SU-DHL-6 (cell line): ENCODE results near the gene APC2.

Source experiments
- H2AFZ ChIP-seq: fragments of 200-600 bp; sonication (generic); 2 replicates; pipeline ENCODE4 v1.6.1; 2014; ENCODE audit warnings: low read depth, mild to moderate bottlenecking, moderate library complexity, mixed read lengths, antibody characterized with exemption, low read length; ENCODE audit not compliant: severe bottlenecking
- H3F3A ChIP-seq: fragments of 200-600 bp; shearing (Covaris generic); 2 replicates; pipeline ENCODE4 v1.6.0; 2016; ENCODE audit warnings: antibody characterized with exemption, mild to moderate bottlenecking; ENCODE audit not compliant: insufficient read depth
- H3K27ac ChIP-seq: fragments of 200-600 bp; sonication (generic); 2 replicates; pipeline ENCODE4 v1.5.1; 2016; ENCODE audit warnings: low read depth, mild to moderate bottlenecking, low read length, moderate library complexity, mixed read lengths
- H3K27me3 ChIP-seq: fragments of 200-600 bp; sonication (generic), shearing (Covaris generic); 2 replicates; pipeline ENCODE4 v1.6.0; 2014; ENCODE audit warnings: mild to moderate bottlenecking, low read length
- H3K36me3 ChIP-seq: fragments of 200-600 bp; sonication (generic); 2 replicates; pipeline ENCODE4 v1.6.1; 2014; ENCODE audit warnings: mild to moderate bottlenecking, low read length, mixed read lengths
- H3K4me2 ChIP-seq: fragments of 300-600, 200-600 bp; shearing (Covaris generic), sonication (generic); 2 replicates; pipeline ENCODE4 v1.6.0; 2014; ENCODE audit warnings: low read length, low read depth, mild to moderate bottlenecking; ENCODE audit not compliant: poor library complexity, severe bottlenecking
- H3K4me3 ChIP-seq: fragments of 200-600 bp; sonication (generic); 2 replicates; pipeline ENCODE4 v1.5.1; 2014; ENCODE audit warnings: antibody characterized with exemption, low read length, mild to moderate bottlenecking, mixed read lengths; ENCODE audit not compliant: insufficient read depth, poor library complexity, severe bottlenecking
- H3K79me2 ChIP-seq: fragments of 200-600 bp; sonication (generic); 2 replicates; pipeline ENCODE4 v1.6.1; 2014; ENCODE audit warnings: mild to moderate bottlenecking, low read length, moderate library complexity; ENCODE audit not compliant: insufficient read depth
- H3K9ac ChIP-seq: fragments of 200-600 bp; sonication (generic); 2 replicates; pipeline ENCODE4 v1.7.0; 2014; ENCODE audit warnings: mild to moderate bottlenecking, low read length
- H3K9me2 ChIP-seq: fragments of 200-600 bp; sonication (generic); replicated peaks from 2 replicates; pipeline ENCODE4 v1.6.1; 2014; ENCODE audit warnings: low read length; ENCODE audit not compliant: insufficient read depth
- H3K9me3 ChIP-seq: fragments of 200-600 bp; sonication (generic); 2 replicates; pipeline ENCODE4 v1.6.1; 2014; ENCODE audit warnings: low read length, mixed read lengths; ENCODE audit not compliant: insufficient read depth
- H4K20me1 ChIP-seq: fragments of 200-600 bp; sonication (generic); 2 replicates; pipeline ENCODE4 v1.6.1; 2014; ENCODE audit warnings: low read depth, mild to moderate bottlenecking, antibody characterized with exemption, low read length, moderate library complexity, mixed read lengths
- EZH2phosphoT487 ChIP-seq: fragments of 200-600 bp; sonication (generic), shearing (Covaris generic); conservative IDR thresholded peaks from 2 replicates; pipeline ENCODE4 v1.6.1; 2018; ENCODE audit warnings: mild to moderate bottlenecking, antibody characterized with exemption, low read length, moderate library complexity, mixed read lengths
- TF ChIP-seq, protein P1 (sequence below): fragments of 200-600 bp; sonication (generic); IDR thresholded peaks from one replicate; pipeline ENCODE4 v1.5.1; 2017; ENCODE audit warnings: antibody characterized with exemption, mild to moderate bottlenecking, low read length, moderate library complexity; ENCODE audit not compliant: insufficient read depth, poor library complexity, severe bottlenecking

APC2 gene

DNA sequence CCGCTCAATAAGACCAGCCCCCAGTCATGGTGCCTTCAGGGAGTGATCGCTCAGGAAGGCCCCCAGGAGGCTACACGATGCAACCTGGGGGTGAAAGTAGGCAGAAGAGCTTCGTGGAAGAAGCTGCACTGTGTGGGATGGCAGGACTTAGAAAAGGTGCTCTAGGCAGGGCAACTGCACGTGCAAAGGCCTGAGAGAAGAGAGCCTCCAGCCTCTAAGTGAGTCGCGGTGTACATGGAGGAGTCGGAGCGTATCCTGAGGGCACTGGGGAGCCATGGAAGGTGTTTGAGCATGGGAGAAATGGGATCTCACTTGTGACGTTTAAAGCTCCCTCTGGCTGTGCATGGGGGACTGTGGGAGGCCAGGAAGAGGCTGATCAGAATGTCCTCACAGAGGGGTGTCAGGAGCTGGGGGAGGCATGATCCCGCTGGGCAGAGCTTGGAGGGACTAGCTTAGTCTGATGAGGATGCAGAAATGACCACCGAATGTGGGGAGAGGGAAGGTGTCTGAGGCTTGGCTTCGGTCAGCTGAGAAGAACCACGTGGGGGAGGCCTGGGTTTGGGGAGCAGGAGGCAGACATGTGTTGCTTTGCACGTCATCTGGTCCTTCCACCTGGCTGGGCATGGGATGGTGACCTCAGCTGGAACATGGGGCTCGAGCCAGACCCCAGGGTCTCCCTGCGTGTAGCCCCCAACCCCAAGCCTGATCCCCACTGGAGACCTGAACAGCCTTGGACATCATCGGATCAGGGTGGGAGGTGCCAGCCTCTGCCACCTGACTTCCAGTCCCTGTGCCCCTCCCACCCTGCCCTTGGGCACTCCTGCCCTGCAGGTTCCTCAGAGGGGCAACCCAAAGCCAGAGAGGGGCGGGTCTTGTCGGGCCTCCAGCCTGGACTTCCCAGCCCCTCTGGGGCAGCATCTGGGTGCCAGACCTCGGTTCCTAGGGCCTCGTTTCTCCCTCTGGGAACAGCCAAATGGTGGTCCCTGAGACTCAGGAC, 1.1 kb downstream of the APC2 start:
- Histone ChIP-seq H4K20me1 (no peaks in the 10 kb centered on the region), H3K4me3 (no peak overlapping the region), H3K27me3 (no peaks in the 10 kb centered on the region), H3K9ac (no peak overlapping the region), H3K79me2 (no peaks in the 10 kb centered on the region), H3K9me2 (no peaks in the 10 kb centered on the region), H3K27ac (no peak overlapping the region), H3K4me2 (no peak overlapping the region), H3K9me3 (no peaks in the 10 kb centered on the region), H3F3A (no peaks in the 10 kb centered on the region), H3K36me3 (no peaks in the 10 kb centered on the region), H2AFZ (no peak overlapping the region)
- no peak for TF ChIP-seq EZH2phosphoT487
- TF ChIP-seq, protein P1, sequence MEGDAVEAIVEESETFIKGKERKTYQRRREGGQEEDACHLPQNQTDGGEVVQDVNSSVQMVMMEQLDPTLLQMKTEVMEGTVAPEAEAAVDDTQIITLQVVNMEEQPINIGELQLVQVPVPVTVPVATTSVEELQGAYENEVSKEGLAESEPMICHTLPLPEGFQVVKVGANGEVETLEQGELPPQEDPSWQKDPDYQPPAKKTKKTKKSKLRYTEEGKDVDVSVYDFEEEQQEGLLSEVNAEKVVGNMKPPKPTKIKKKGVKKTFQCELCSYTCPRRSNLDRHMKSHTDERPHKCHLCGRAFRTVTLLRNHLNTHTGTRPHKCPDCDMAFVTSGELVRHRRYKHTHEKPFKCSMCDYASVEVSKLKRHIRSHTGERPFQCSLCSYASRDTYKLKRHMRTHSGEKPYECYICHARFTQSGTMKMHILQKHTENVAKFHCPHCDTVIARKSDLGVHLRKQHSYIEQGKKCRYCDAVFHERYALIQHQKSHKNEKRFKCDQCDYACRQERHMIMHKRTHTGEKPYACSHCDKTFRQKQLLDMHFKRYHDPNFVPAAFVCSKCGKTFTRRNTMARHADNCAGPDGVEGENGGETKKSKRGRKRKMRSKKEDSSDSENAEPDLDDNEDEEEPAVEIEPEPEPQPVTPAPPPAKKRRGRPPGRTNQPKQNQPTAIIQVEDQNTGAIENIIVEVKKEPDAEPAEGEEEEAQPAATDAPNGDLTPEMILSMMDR, result no peak

DNA sequence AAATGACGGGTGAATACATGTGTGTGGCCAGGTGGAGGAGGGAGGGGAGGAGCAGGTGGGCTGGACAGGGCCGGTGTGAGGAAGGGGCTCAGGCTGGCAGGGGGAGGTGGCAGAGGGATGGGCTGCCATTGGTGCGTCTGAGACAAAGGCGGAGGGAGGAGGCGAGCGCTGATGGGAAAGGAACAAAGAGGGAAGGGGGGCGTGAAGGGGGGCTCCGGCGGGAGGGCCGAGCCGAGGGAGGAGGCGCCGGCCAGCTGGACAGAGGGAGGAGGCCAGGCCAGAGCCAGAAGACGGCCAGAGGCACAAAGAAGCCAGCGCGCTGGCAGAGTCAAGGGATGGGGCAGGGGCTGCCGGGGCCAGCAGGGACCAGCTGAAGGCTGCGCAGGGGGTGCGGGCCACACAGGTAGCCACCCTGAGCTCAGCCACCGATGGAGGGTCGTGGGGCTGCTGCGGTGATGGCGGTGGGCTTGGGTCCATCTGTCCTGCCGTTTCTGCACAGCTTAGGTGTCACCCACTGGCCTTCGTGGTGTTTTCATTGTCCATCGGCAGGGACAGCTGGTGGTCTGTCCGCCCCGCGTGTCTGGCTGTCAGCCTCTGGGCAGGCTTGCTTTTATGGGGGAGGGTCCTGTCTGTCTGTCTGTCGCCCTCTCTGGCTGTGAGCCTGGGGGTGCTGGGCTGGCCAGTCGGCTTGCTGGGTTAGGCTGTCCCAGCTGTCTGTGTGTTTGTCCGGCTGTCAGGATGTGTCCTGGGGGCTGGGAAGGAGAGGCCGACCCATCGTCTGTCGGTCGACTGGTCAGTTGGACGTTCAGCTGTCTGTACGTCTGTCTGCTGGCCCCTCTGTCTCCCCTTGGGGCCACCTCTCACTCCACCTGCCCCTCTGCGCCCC, 2.2 kb downstream of the APC2 start:
- no peak overlapping the region for H3K4me3 ChIP-seq
- no peaks in the 10 kb centered on the region for H3K79me2 ChIP-seq
- H3K9ac ChIP-seq, result no peak overlapping the region
- no peak overlapping the region for H2AFZ ChIP-seq
- H3K9me2 ChIP-seq, result no peaks in the 10 kb centered on the region
- no peak overlapping the region for H3K4me2 ChIP-seq
- no peak overlapping the region for H3K27ac ChIP-seq
- no peak for TF ChIP-seq EZH2phosphoT487
- TF ChIP-seq, protein P1, result no peak
- no peaks in the 10 kb centered on the region for H3K9me3 ChIP-seq
- no peaks in the 10 kb centered on the region for H4K20me1 ChIP-seq
- H3F3A ChIP-seq, result no peaks in the 10 kb centered on the region
- no peaks in the 10 kb centered on the region for H3K36me3 ChIP-seq
- H3K27me3 ChIP-seq, result no peaks in the 10 kb centered on the region

DNA sequence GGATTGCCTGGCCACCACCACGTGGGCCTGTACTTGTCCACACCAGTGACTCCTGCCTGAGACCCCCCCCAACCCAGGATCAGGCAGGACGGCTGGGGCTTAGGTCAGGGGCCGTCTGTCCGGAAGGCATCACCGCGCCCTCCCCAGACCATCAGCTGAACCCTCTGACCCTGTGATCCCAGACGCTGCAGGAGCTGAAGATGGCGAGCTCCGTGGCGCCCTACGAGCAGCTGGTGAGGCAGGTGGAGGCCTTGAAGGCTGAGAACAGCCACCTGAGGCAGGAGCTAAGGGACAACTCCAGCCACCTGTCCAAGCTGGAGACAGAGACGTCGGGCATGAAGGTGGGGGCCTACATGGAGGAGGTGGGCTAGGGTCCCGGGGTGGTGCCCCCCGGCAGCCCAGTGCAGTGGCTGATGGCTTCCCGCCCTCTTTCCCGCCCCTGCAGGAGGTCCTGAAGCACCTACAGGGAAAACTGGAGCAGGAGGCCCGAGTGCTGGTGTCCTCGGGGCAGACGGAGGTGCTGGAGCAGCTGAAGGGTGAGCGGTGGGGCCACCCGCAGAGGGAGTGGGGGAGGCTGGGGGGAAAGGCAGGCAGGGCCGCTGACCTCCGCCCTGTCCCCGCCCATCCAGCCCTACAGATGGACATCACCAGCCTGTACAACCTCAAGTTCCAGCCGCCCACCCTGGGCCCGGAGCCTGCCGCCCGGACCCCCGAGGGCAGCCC, 3.0 kb downstream of the APC2 start:
- Histone ChIP-seq H3K4me2 (no peak overlapping the region), H3K9me2 (no peaks in the 10 kb centered on the region), H3K9me3 (no peaks in the 10 kb centered on the region), H3K79me2 (no peaks in the 10 kb centered on the region), H2AFZ (no peak overlapping the region), H3K4me3 (no peak overlapping the region), H3F3A (no peaks in the 10 kb centered on the region), H3K27ac (no peak overlapping the region), H3K9ac (no peak overlapping the region), H3K27me3 (no peaks in the 10 kb centered on the region), H4K20me1 (no peaks in the 10 kb centered on the region), H3K36me3 (no peaks in the 10 kb centered on the region)
- TF ChIP-seq, protein P1, result no peak
- no peak for TF ChIP-seq EZH2phosphoT487
